Right lobe of liver (tissue), 4 donors: ENCODE data around the gene SIRPA.
A peak's percentile ranks its signal among the peaks of the same experiment; 100 is the strongest.

Experiments used
- CTCF ChIP-seq, 4 donors: fragments of 200-600 bp in 3 of 4; fragments of 450-650 bp in 1 of 4; IDR thresholded peaks; one replicate each; pipeline versions ENCODE4 v1.5.1 to v1.8.0; 2016 to 2022; ENCODE audit warnings: antibody characterized with exemption in 4 of 4, mild to moderate bottlenecking in 2 of 4
- POLR2A ChIP-seq: fragments of 450-650 bp; IDR thresholded peaks from one replicate; pipeline ENCODE4 v1.6.1; 2017; ENCODE audit warnings: antibody characterized with exemption, mild to moderate bottlenecking
- donor health status: DM: no; HTN: no; CAD: no.
- donor health status: DM: no; HTN: no; CAD: no.
- donor health status: DM: no; HTN: yes; CAD: no.

- TF ChIP-seq POLR2A (no peak), CTCF (IDR thresholded peaks at IDR 0.05) (peak; percentile 91 to 97 (median 94))
Observed at GRCh38 chr20:1965520-1966351, 70.5 kb downstream of the SIRPA start.
